Right lobe of liver (tissue), 6 donors: Measurements from ENCODE around the gene PNKP. TPM values are rescaled to one million over a fixed set of nuclear protein-coding genes. Genes with fewer than 3 reads are reported as not detected.
A peak's percentile ranks its signal among the peaks of the same experiment; 100 is the strongest.

Experiments used
- ATAC-seq, 4 donors: fragments of 200-7000 bp; cut with Tn5 transposase; one replicate each; pipeline ENCODE4 v1.9.1; 2020; ENCODE audit warnings: mild to moderate bottlenecking in 4 of 4, moderate library complexity in 4 of 4
- DNase-seq, 3 donors: peaks; one replicate each; pipeline ENCODE4 v3.0.0-alpha.2; 2020
- H3K27ac ChIP-seq, 3 donors: fragments of 200-600 bp; one replicate each; pipeline ENCODE4 v1.8.0; 2022
- H3K27me3 ChIP-seq, 2 donors: fragments of 200-600 bp; one replicate each; pipeline ENCODE4 v1.8.0; 2022
- H3K36me3 ChIP-seq, 4 donors: fragments of 200-600 bp; sonication (generic) in 1 of 4; one replicate each; pipeline versions ENCODE4 v1.5.1 to v1.8.0; 2017 to 2022; ENCODE audit warnings: control low read depth in 1 of 4
- H3K4me1 ChIP-seq, 4 donors: fragments of 200-600 bp; sonication (generic) in 1 of 4; one replicate each; pipeline versions ENCODE4 v1.5.1 to v1.8.0; 2017 to 2022; ENCODE audit warnings: control low read depth in 1 of 4
- H3K4me3 ChIP-seq, 3 donors: fragments of 200-600 bp; one replicate each; pipeline ENCODE4 v1.8.0; 2022
- H3K9me3 ChIP-seq, 4 donors: fragments of 200-600 bp; sonication (generic) in 1 of 4; one replicate each; pipeline versions ENCODE4 v1.5.1 to v1.8.0; 2017 to 2022; ENCODE audit warnings: control low read depth in 1 of 4
- POLR2A ChIP-seq: fragments of 450-650 bp; IDR thresholded peaks from one replicate; pipeline ENCODE4 v1.6.1; 2017; ENCODE audit warnings: antibody characterized with exemption, mild to moderate bottlenecking
- WGBS: methylation state at CpG from one replicate; pipeline ENCODE4 v1.1.6; 2018; ENCODE audit warnings: low coverage, low lambda C conversion rate; ENCODE audit not compliant: insufficient coverage; ENCODE audit errors: missing lambda C conversion rate; 5-methylcytosine and 5-hydroxymethylcytosine counted together
- intact Hi-C, 2 donors: fragments of 100-400 bp; cut with DNase I; formaldehyde crosslinking; loops; one replicate each; pipeline versions ENCODE4 v1.11.2 to v1.14.1; 2022
- total RNA-seq, 6 experiments: library from RNA; depleted of rRNA in 2 of 6; stranded (reverse); fragments of >200 nt in 2 of 6; fragmentation: NEBNext Ultra II Directional in 3 of 6; extraction: Animal tissue kit (Norgen Biotek cat#: 25700) in 3 of 6; gene quantifications; one replicate each; pipeline versions ENCODE4 v1.1.0 to v1.2.4, GENCODE V29; 2016 to 2023
- TF ChIP-seq, protein P1 (sequence below), 4 donors: fragments of 200-600 bp in 3 of 4; fragments of 450-650 bp in 1 of 4; IDR thresholded peaks; one replicate each; pipeline versions ENCODE4 v1.5.1 to v1.8.0; 2016 to 2022; ENCODE audit warnings: antibody characterized with exemption in 4 of 4, mild to moderate bottlenecking in 2 of 4
- donor health status: DM: no; HTN: yes; CAD: no.
- donor health status: DM: no; HTN: no; CAD: no.
- donor health status: DM: no; HTN: no; CAD: no.
- donor health status: DM: no; HTN: yes; CAD: no.
- donor health status: DM: no; HTN: yes; CAD: no.

PNKP gene
- total RNA-seq, 6 experiments from 2014 or later = 21.0 to 37.5 (median 27.9) TPM

DNA sequence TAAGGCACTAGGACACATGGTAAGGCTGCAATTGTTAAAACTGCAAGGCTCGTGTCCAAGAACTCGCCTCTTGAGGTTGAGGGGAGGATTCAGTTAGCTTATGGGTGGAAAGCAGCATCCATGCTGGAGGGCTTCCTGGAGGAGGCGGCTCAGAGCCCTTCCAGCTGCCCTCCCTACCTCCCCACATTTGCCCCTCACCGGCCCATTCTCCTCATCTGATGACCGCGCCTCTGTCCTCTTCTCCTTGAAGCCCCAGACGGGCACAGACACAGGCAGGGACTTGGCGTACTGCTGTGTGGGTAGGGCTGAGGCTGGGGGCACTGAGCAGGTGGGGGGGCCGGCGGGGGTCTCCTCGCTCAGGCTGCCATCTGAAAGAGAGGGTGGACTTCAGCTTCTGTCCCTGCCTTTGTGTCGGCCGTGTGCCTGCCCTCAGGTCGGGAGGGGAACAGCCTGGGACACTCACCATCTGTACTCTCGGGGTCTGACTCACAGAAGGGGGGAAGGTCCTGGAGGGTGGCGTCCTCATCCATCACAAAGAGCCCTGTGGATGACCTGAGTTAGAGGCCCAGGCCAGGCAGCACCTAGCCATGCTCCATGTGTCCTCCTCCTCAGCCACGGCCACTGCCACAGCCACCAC is 4.1 kb upstream of the PNKP start:
- no CpG with 5 or more reads among the region's 17 CpGs for WGBS
- Histone ChIP-seq H3K4me1 (peaks cover under 1 to 28% (median 15%) of the 10 kb centered on the region in 4 donors), H3K27ac (no peak overlapping the region), H3K9me3 (no peaks in the 10 kb centered on the region), H3K4me3 (no peak overlapping the region), H3K27me3 (no peaks in the 10 kb centered on the region), H3K36me3 (no peaks in the 10 kb centered on the region)
- peak in 2 of 3 donors; percentile 26 to 51 for DNase-seq
- no peak for TF ChIP-seq POLR2A
- ATAC-seq = no peak
- intact Hi-C loops = no loop called here

DNA sequence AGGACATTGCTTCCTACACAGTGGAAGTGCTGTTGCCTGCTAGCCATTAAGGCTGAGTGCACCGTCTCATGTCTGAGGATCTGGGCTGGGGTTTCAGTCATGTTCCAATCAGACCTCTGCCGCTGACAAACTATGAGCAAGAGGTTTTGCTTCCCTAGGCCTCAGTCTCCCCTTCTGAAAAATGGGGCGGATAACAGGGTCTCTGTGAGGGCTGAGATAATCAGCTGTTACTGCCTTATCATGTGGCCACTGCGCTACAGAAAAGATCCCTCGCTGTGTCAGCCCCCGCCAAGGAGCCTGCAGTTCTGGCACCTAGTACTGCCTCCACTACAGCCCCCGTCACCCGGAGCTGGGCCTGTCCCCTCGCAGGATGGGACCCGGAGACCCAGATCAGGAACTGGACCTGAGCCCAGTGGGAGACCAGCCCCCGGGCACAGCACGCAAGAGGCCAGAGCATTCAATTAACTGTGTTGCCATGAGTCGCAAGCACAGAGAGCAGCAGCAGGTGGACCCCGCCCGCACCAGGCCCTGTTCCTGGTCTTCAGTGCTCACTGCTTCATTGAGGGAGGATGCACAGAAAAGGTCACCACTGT is 3.0 kb upstream of the PNKP start:
- H3K9me3 ChIP-seq = no peaks in the 10 kb centered on the region
- intact Hi-C loops = no loop called here
- no peaks in the 10 kb centered on the region for H3K36me3 ChIP-seq
- peak overlapping the region; percentile 48 to 72 (median 65) for H3K4me3 ChIP-seq
- ATAC-seq (no peak), DNase-seq (peak in 2 of 3 donors; percentile 57 to 62)
- H3K27me3 ChIP-seq = no peaks in the 10 kb centered on the region
- H3K4me1 ChIP-seq = peaks cover 4 to 34% (median 20%) of the 10 kb centered on the region in 4 donors
- TF ChIP-seq, protein P1, sequence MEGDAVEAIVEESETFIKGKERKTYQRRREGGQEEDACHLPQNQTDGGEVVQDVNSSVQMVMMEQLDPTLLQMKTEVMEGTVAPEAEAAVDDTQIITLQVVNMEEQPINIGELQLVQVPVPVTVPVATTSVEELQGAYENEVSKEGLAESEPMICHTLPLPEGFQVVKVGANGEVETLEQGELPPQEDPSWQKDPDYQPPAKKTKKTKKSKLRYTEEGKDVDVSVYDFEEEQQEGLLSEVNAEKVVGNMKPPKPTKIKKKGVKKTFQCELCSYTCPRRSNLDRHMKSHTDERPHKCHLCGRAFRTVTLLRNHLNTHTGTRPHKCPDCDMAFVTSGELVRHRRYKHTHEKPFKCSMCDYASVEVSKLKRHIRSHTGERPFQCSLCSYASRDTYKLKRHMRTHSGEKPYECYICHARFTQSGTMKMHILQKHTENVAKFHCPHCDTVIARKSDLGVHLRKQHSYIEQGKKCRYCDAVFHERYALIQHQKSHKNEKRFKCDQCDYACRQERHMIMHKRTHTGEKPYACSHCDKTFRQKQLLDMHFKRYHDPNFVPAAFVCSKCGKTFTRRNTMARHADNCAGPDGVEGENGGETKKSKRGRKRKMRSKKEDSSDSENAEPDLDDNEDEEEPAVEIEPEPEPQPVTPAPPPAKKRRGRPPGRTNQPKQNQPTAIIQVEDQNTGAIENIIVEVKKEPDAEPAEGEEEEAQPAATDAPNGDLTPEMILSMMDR (IDR thresholded peaks at IDR 0.05) = no peak
- no peak for TF ChIP-seq POLR2A
- WGBS = 65% methylated on average over 2 of the region's 15 CpGs
- H3K27ac ChIP-seq = peak overlapping the region; percentile 64 to 87 (median 67)

DNA sequence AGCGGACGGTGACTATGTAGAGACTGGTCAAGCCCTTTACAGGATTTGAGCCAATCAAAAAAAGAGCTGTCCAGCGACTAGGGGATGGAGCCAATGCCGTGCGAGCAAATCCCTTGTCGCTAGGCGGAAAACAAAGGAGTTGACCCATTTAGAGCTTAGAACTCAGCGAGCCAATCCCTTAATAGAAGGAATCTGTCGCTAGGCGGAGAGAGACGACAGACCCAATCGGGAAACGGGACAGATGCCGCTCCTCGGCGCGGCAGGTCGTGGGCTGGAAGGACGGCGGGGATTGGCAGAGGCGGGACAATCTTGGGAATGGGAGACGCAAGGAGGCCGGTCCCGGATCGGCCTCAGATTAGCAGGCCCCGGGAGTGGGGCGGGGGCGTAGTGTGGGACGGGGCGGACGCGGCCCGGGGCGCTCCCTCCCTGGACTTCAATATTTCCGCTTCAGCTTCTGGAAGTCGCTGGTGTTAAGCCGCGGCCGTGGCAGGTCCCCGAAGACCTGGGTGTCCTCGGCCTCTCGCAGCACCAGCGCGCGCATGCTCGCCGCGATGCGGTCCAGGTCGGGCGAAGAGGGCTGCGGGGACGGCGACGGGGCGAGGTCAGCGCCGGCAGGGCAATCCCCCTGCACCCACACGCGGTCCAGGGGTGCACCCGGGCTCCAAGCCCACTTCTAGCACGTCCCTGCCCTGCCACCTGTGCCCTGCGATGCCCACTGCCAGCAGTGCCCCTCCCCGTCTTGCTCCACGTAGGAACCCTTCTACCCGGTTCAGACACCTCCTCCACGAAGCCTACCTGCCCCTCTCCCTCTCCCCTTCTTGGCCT is 2.3 kb upstream of the PNKP start:
- intact Hi-C loops = no loop called here
- H3K9me3 ChIP-seq = no peaks in the 10 kb centered on the region
- peaks cover 0 to 3% (median 0%) of the 10 kb centered on the region in 4 donors for H3K36me3 ChIP-seq
- no peaks in the 10 kb centered on the region for H3K27me3 ChIP-seq
- peaks cover 4 to 36% (median 17%) of the 10 kb centered on the region in 4 donors for H3K4me1 ChIP-seq
- peak; percentile 72 for TF ChIP-seq POLR2A
- TF ChIP-seq, protein P1 (IDR thresholded peaks at IDR 0.05) = peak in 2 of 4 donors; percentile 22 to 24
- DNase-seq (peak; percentile 95 to 97 (median 96)), ATAC-seq (peak; percentile 61 to 81 (median 79))
- WGBS = 0% methylated on average over 30 of the region's 67 CpGs
- peak overlapping the region; percentile 64 to 87 (median 69) for H3K27ac ChIP-seq
- H3K4me3 ChIP-seq = peak overlapping the region; percentile 48 to 72 (median 65)

DNA sequence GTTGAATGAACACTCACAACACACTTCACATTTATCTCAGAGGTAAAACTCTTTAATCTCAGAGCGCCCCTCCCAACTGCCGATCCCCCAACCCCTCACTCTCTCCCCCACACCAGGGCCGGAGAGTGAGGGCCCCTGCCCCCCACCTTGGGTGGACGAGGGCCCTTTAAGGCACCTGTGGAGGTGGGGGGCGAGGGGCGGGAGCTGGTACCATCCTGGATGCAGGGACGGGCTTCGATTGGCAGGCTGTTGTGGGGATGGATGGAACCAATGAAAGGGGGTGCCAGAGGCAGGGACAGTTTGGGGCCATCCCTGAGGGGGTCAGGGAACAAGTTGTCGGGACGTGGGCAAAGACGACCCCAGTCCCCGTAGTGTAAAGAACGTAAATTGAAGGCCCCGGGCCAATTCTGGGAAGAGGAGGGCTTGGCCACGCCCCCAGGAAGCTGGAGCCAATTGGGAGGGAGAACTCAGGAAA is 1.7 kb upstream of the PNKP start:
- Histone ChIP-seq H3K9me3 (no peaks in the 10 kb centered on the region), H3K36me3 (peaks cover 0 to 4% (median 1%) of the 10 kb centered on the region in 4 donors), H3K4me1 (peaks cover 4 to 37% (median 17%) of the 10 kb centered on the region in 4 donors), H3K27me3 (no peaks in the 10 kb centered on the region), H3K4me3 (peak overlapping the region; percentile 3 to 72 (median 19)), H3K27ac (peak overlapping the region; percentile 34 to 69 (median 69))
- 3% methylated on average over 15 of the region's 15 CpGs for WGBS
- TF ChIP-seq POLR2A = no peak
- TF ChIP-seq, protein P1 (IDR thresholded peaks at IDR 0.05) = no peak
- peak; percentile 1 to 12 (median 2) for ATAC-seq
- no peak for DNase-seq
- intact Hi-C loops = no loop called here
